Activated CD4-positive, CD25-positive, alpha-beta regulatory T cell treated with anti-CD3 and anti-CD28 coated beads, Interleukin-2, amount 50 U/mL, for 72 hours (primary cell): ENCODE results near the gene DIPK1A.

Experiments used
- DNase-seq: peaks from one replicate; pipeline ENCODE4 v3.0.0; 2021

DIPK1A gene

GRCh38 chr1:92870591-92870990 is 90.7 kb downstream of the DIPK1A start:
- DNase-seq, result no peak

- no peak for DNase-seq
Observed at GRCh38 chr1:92864131-92864530, 97.1 kb downstream of the DIPK1A start.

- no peak for DNase-seq
Observed at GRCh38 chr1:92862605-92863004, 98.7 kb downstream of the DIPK1A start.

- DNase-seq, result no peak
Observed at GRCh38 chr1:92859400-92860039, 101.7 kb downstream of the DIPK1A start.

- no peak for DNase-seq
Observed at GRCh38 chr1:92858564-92859399, 102.5 kb downstream of the DIPK1A start.

- DNase-seq, result no peak
Observed at GRCh38 chr1:92857817-92858216, 103.4 kb downstream of the DIPK1A start.

GRCh38 chr1:92855236-92855635 is 106.0 kb downstream of the DIPK1A start:
- no peak for DNase-seq

GRCh38 chr1:92854101-92854785 is 107.0 kb downstream of the DIPK1A start:
- DNase-seq, result no peak

GRCh38 chr1:92853299-92853698 is 108.0 kb downstream of the DIPK1A start:
- no peak for DNase-seq

GRCh38 chr1:92851729-92852128 is 109.5 kb downstream of the DIPK1A start:
- no peak for DNase-seq

GRCh38 chr1:92850019-92850418 is 111.2 kb downstream of the DIPK1A start:
- no peak for DNase-seq

GRCh38 chr1:92848201-92848600 is 113.1 kb downstream of the DIPK1A start:
- DNase-seq, result no peak

- DNase-seq, result no peak
Observed at GRCh38 chr1:92845908-92846307, 115.4 kb downstream of the DIPK1A start.

GRCh38 chr1:92844439-92844838 is 116.8 kb downstream of the DIPK1A start:
- DNase-seq, result no peak

GRCh38 chr1:92843429-92844352 is 117.6 kb downstream of the DIPK1A start:
- DNase-seq, result no peak

GRCh38 chr1:92843046-92843423 is 118.2 kb downstream of the DIPK1A start:
- no peak for DNase-seq

GRCh38 chr1:92842082-92843045 is 118.9 kb downstream of the DIPK1A start:
- DNase-seq, result no peak

- DNase-seq, result no peak
Observed at GRCh38 chr1:92840600-92840999, 120.7 kb downstream of the DIPK1A start.

- no peak for DNase-seq
Observed at GRCh38 chr1:92839442-92839841, 121.8 kb downstream of the DIPK1A start.

- DNase-seq, result no peak
Observed at GRCh38 chr1:92838519-92838918, 122.7 kb downstream of the DIPK1A start.

GRCh38 chr1:92837062-92837461 is 124.2 kb downstream of the DIPK1A start:
- DNase-seq, result no peak

- DNase-seq, result no peak
Observed at GRCh38 chr1:92834617-92835016, 126.6 kb downstream of the DIPK1A start.
